ENCODE data around the gene RANBP10.

RANBP10 gene

GRCh38 chr16:67676516-67676915 lies 129.8 kb downstream of the RANBP10 start:
- no peak for DNase-seq (ENCODE audit: low spot score)

- DNase-seq (ENCODE audit: low spot score): no peak
Observed at GRCh38 chr16:67675999-67676398, 130.4 kb downstream of the RANBP10 start.

GRCh38 chr16:67675579-67675935 lies 130.8 kb downstream of the RANBP10 start:
- no peak for DNase-seq (ENCODE audit: low spot score)

DNA sequence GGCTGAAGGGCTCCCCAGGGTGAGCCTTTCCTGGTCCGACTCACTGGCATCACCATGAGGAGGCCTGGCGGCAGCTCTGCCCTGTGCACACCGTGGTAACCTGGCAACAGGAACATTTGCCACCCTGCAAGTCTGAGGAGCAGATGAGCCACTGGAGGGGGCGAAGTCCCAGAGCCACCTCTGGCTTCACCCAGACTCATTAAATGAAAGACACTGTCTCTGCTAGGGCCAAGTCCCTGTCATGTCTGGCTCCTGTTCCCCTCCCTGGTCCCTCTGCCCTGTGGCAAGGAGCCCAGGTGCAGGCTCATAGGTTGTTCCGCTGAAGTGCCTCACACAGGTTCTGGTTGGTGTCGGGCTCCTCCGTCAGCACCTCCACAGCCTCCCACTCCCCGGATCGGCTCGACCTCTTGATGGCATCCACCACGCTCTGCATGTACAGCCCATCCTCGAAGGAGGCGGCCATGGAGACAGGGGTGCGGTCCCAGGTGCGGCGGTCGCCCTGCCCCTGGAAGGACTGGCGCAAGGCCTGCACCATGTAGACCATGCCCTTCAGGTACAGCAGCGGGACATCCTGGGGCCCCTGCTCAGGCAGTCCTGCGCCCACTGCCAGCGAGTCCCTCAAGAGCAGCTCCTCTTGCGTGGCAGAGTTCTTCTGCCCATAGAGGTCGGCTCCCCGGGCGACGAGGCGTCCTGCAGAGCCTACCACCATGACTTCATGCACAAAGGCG lies 131.3 kb downstream of the RANBP10 start:
- DNase-seq (ENCODE audit: low spot score): no peak

DNA sequence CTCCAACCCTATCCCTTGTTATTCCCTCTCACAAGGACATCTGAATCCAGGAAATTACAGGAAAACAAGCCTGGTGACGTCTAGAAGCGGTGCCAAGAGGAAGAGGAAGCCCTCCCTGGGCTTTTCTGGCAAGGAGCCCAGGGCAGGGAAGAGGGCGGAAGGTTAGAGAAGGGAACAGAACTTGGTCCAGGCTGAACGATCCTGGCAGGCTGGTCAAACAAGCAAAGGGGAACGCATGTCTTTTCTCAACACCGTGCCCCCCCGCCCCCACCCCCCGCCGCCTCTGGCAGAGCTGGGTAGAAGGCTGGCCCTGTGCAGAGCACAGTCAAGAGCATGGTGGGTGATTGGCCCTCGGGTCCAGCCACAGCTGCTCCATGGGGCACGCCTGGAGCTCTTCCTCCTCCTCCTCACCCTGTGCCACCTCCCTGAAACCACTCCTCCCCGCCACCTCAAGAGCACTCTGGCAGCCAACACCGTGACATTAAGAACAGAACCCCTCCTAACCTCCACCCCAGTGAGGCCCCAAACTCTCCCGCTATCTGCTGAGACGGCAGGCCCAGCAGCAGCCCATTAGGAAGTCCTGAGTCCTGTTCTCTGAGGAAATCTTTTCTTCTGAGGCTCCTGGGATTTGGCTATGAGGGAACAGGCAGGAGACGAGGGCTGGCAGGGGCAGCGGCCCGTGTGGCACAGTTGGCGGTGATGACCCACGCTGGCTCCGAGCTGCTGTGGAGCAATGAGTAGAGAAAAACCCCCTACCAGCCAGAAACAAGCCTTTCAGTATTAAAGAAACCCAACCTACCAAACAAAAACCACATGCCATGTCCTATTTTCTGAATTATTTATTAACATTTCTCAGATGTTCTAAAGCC lies 132.4 kb downstream of the RANBP10 start:
- DNase-seq (ENCODE audit: low spot score): no peak

Data from RKO (cell line).